T47D (cell line): Measurements from ENCODE around the gene AXIN1.

Experiments used
- DNase-seq, 2 experiments: peaks; one replicate each; pipeline versions ENCODE4 v3.0.0 to v3.0.0-alpha.2; 2011 to 2012; ENCODE audit warnings: low read depth in 1 of 2, low spot score in 1 of 2
- JUND ChIP-seq: IDR thresholded peaks from 2 replicates; pipeline ENCODE4 v1.6.1; 2012; ENCODE audit warnings: low read depth
- in situ Hi-C: cut with HindIII; loops from 2 replicates; pipeline ENCODE4 v1.10.0; 2016; ENCODE audit warnings: low sequenced_read_pairs, low pct_unique_long_range_greater_than_20kb

Gene AXIN1

GRCh38 chr16:252366-253337 is 99.9 kb downstream of the AXIN1 start:
- TF ChIP-seq JUND = no peak
- in situ Hi-C loops = no loop called here
- DNase-seq = no peak

GRCh38 chr16:249431-249830 is 103.1 kb downstream of the AXIN1 start:
- no peak for DNase-seq
- in situ Hi-C loops = no loop called here
- TF ChIP-seq JUND = no peak

- no peak for DNase-seq
- TF ChIP-seq JUND = no peak
- in situ Hi-C loops = no loop called here
Observed at GRCh38 chr16:247027-247426, 105.5 kb downstream of the AXIN1 start.

GRCh38 chr16:245105-245504 is 107.4 kb downstream of the AXIN1 start:
- no peak for TF ChIP-seq JUND
- DNase-seq = no peak
- in situ Hi-C loops = no loop called here

- in situ Hi-C loops = no loop called here
- TF ChIP-seq JUND = no peak
- DNase-seq = no peak
Observed at GRCh38 chr16:243348-243747, 109.2 kb downstream of the AXIN1 start.

GRCh38 chr16:242281-242680 is 110.2 kb downstream of the AXIN1 start:
- no peak for TF ChIP-seq JUND
- DNase-seq = no peak
- in situ Hi-C loops = no loop called here

GRCh38 chr16:240559-240958 is 112.0 kb downstream of the AXIN1 start:
- TF ChIP-seq JUND = no peak
- in situ Hi-C loops = no loop called here
- no peak for DNase-seq

GRCh38 chr16:239948-240277 is 112.6 kb downstream of the AXIN1 start:
- DNase-seq = peak in 1 of 2 experiments; percentile 23
- no peak for TF ChIP-seq JUND
- in situ Hi-C loops = no loop called here
